Heart right ventricle (tissue), 16 donors: ENCODE measurements around the gene ARL16. TPM values are rescaled to one million over a fixed set of nuclear protein-coding genes. Genes with fewer than 3 reads are reported as not detected.

Experiments
- ATAC-seq, 8 donors: fragments of 200-7000 bp; cut with Tn5 transposase; one replicate each; pipeline ENCODE4 v1.9.1; 2020; ENCODE audit warnings: mild to moderate bottlenecking in 8 of 8, moderate library complexity in 8 of 8, moderate number of reproducible peaks in 1 of 8
- DNase-seq, 2 donors: peaks; one replicate each; pipeline ENCODE4 v3.0.0-alpha.2; 2020
- H3K27ac ChIP-seq, 10 donors: fragments of 200-600 bp; sonication (generic) in 2 of 10; one replicate each; pipeline versions ENCODE4 v1.5.0 to v1.8.0; 2020 to 2022; ENCODE audit warnings: mild to moderate bottlenecking in 3 of 10
- H3K27me3 ChIP-seq, 7 donors: fragments of 200-600 bp; one replicate each; pipeline ENCODE4 v1.8.0; 2021 to 2022; ENCODE audit warnings: mild to moderate bottlenecking in 2 of 7
- H3K36me3 ChIP-seq, 9 donors: fragments of 200-600 bp; sonication (generic) in 1 of 9; one replicate each; pipeline versions ENCODE4 v1.5.0 to v1.8.0; 2020 to 2022; ENCODE audit warnings: mild to moderate bottlenecking in 2 of 9
- H3K4me1 ChIP-seq, 9 donors: fragments of 200-600 bp; sonication (generic) in 1 of 9; one replicate each; pipeline versions ENCODE4 v1.5.0 to v1.8.0; 2020 to 2022; ENCODE audit warnings: mild to moderate bottlenecking in 4 of 9
- H3K4me3 ChIP-seq, 10 donors: fragments of 200-600 bp; sonication (generic) in 2 of 10; one replicate each; pipeline versions ENCODE4 v1.5.0 to v1.8.0; 2020 to 2022; ENCODE audit warnings: mild to moderate bottlenecking in 7 of 10, moderate library complexity in 2 of 10
- H3K9me3 ChIP-seq, 11 donors: fragments of 200-600 bp in 10 of 11; sonication (generic) in 2 of 11; one replicate each; pipeline versions ENCODE4 v1.5.0 to v1.8.0; 2013 to 2022; ENCODE audit warnings: mild to moderate bottlenecking in 2 of 11, control low read depth in 1 of 11, moderate library complexity in 1 of 11
- CTCF ChIP-seq, 9 donors: fragments of 200-600 bp; sonication (generic) in 2 of 9; IDR thresholded peaks; one replicate each; pipeline versions ENCODE4 v1.5.0 to v1.8.0; 2021 to 2022; ENCODE audit warnings: antibody characterized with exemption in 9 of 9, mild to moderate bottlenecking in 5 of 9, moderate library complexity in 1 of 9
- WGBS, 2 donors: extraction: QIAGEN DNeasy Blood & Tissue Kit; methylation state at CpG; one replicate each; pipeline ENCODE4 v1.1.7; 2013; ENCODE audit warnings: inconsistent platforms in 1 of 2; 5-methylcytosine and 5-hydroxymethylcytosine counted together
- intact Hi-C, 10 donors: fragments of 100-400 bp; cut with DNase I; formaldehyde crosslinking; loops; one replicate each; pipeline versions ENCODE4 v1.11.1 to v1.14.2; 2022
- polyA plus RNA-seq, 2 donors: library from polyadenylated mRNA; stranded (reverse); fragments of 200-250 nt; gene quantifications; one replicate each; pipeline ENCODE4 v1.2.3, GENCODE V29; 2013
- total RNA-seq, 10 donors: library from RNA; stranded (reverse); fragmentation: NEBNext Ultra II Directional in 3 of 10; extraction: Animal tissue kit (Norgen Biotek cat#: 25700) in 3 of 10; gene quantifications; one replicate each; pipeline versions ENCODE4 v1.2.1 to v1.2.4, GENCODE V29; 2021 to 2023
- donor health status: Arrhythmogenic right ventricular cardiomyopathy.
- donor health status: ischemic (EF 13 %, LVEDD 7.1; RV severe dilation, severe dysfunction).
- donor health status: healthy with polysubstance abuse.
- donor health status: DM: no; HTN: yes; CAD: no.
- donor health status: DM: no; HTN: no; CAD: no.
- donor health status: ischemic (EF 25% LVEDD 6.9; RV normal size, moderate dysfunction).
- donor health status: ischemic (EF 25% LVEDD 5.7; RV mildly dilated, moderate dysfunction).
- donor health status: healthy.
- donor health status: DM: yes; HTN: yes; CAD: no.
- donor health status: Ischemic cardiomyopathy.
- donor health status: ischemic (EF 35%, LVEDD 5.7; RV mildly dilated, moderate dysfunction).
- donor health status: nonischemic (EF 11% LVEDD 7.7; RV severe dilation, severe dysfunction).
- donor health status: DM: yes; HTN: yes; CAD: no.
- donor health status: PGD.
- donor health status: ischemic (EF 29% LVEDD 5.4; RV normal size, mild dysfunction).
- donor health status: nonischemic (EF 23%, LVEDD 6.1; RV moderate dilation, normal function).

The ARL16 gene
- total and polyA plus RNA-seq, 12 donors, result 11.1 to 41.2 (median 16.7) TPM

DNA sequence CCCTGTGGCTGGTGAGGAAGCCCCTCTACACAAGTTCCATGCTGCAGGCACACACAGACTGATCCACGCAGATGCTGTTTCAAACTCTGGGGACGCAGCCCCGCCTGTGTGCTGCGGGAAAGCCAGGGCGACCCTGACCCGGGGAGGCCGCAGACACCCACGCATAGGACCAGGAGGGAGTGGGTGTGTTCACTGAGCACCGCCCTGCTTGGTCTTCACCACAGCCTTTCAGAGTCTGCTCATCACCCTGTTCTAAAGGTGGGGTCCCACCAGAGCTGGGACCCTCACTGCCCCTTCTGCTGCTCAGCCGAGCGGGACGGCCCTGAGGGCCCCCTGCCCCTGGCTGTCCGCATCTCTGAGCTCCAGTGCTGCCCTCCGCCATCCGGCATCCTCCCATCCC, 39.1 kb downstream of the ARL16 start:
- no peak overlapping the region for H3K27ac ChIP-seq
- no peak for DNase-seq
- H3K36me3 ChIP-seq, result no peaks in the 10 kb centered on the region
- 91 to 92% methylated on average over 14 to 15 of the region's 15 CpGs for WGBS, 2 donors
- no peak for ATAC-seq
- peaks cover 0 to 5% (median 0%) of the 10 kb centered on the region in 11 donors for H3K9me3 ChIP-seq
- intact Hi-C loops, result no loop called here
- no peak for TF ChIP-seq CTCF (IDR thresholded peaks at IDR 0.05)
- no peak overlapping the region for H3K4me3 ChIP-seq
- H3K4me1 ChIP-seq, result peaks cover 0 to 3% (median 0%) of the 10 kb centered on the region in 9 donors
- H3K27me3 ChIP-seq, result peaks cover 0 to 30% (median 25%) of the 10 kb centered on the region in 7 donors

DNA sequence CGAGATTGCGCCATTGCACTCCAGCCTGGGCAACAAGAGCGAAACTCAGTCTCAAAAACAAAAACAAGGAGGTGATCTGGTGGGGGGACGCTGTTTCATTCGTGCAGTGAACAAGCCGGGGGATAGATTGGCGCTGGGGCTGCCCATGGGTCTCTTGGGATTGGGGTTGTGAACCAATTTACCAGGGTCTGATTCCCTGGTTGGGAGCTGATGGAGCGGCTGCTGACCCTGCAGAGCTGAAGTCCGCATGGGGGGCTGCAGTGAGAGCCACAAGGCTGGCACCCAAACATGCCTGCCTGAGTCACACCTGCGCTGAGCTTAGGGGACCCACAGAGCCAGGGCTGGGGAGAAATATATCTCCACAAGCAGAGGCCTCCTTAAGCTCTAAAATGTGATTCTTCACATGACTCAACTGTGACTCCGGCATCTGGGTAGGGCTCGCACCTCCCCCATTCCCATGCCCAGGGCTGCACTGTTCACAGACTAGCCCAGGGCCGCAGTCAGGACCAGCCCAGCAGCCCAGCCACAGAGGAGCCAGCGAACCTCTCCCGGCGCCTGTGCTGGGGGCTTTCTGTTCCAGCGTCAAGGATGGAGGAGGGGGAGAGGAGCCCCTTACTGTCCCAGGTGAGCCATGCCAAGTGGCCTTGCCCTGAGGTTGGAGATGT, 41.6 kb downstream of the ARL16 start:
- DNase-seq (no peak), ATAC-seq (no peak)
- H3K4me1 ChIP-seq, result peaks cover 0 to 8% (median 6%) of the 10 kb centered on the region in 9 donors
- no peak overlapping the region for H3K4me3 ChIP-seq
- H3K9me3 ChIP-seq, result no peaks in the 10 kb centered on the region
- intact Hi-C loops, result no loop called here
- WGBS, 2 donors, result 89 to 93% methylated on average over 15 to 16 of the region's 17 CpGs
- no peaks in the 10 kb centered on the region for H3K36me3 ChIP-seq
- H3K27me3 ChIP-seq, result peaks cover 0 to 4% (median under 1%) of the 10 kb centered on the region in 7 donors
- H3K27ac ChIP-seq, result no peak overlapping the region
- TF ChIP-seq CTCF (IDR thresholded peaks at IDR 0.05), result no peak

- ATAC-seq, result no peak
- H3K9me3 ChIP-seq, result no peaks in the 10 kb centered on the region
- WGBS, 2 donors, result 91 to 93% methylated on average over 9 of the region's 9 CpGs
Measured at GRCh38 chr17:81640011-81640410, 43.6 kb downstream of the ARL16 start.

DNA sequence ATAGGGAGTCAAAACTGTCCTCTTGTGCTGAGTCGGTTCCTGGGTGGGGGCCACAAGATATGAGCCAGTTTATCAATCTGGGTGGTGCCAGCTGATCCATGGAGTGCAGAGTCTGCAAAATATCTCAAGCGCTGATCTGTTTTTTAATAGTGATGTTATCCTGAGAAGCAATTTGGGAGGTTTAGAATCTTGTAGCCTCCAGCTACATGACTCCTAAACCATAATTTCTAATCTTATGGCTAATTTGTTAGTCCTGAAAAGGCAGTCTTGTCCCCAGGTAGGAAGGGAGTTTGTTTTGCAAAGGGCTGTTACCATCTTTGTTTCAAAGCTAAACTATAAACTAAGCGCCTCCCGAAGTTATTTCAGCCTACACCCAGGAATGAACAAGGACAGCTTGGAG, 44.9 kb downstream of the ARL16 start:
- DNase-seq (no peak), ATAC-seq (no peak)
- no peak overlapping the region for H3K4me3 ChIP-seq
- WGBS, 2 donors, result 60 to 76% methylated on average over 4 of the region's 4 CpGs
- H3K9me3 ChIP-seq, result no peaks in the 10 kb centered on the region
- H3K27me3 ChIP-seq, result no peaks in the 10 kb centered on the region
- H3K36me3 ChIP-seq, result peaks cover 0 to 4% (median 0%) of the 10 kb centered on the region in 9 donors
- H3K4me1 ChIP-seq, result peaks cover 6 to 35% (median 32%) of the 10 kb centered on the region in 9 donors
- intact Hi-C loops, result no loop called here
- H3K27ac ChIP-seq, result no peak overlapping the region
- TF ChIP-seq CTCF (IDR thresholded peaks at IDR 0.05), result no peak

More at GRCh38 chr17:81640011-81640410, 43.6 kb downstream of the ARL16 start:
- intact Hi-C loops, result no loop called here
- Histone ChIP-seq H3K27ac (no peak overlapping the region), H3K4me1 (peaks cover 6 to 22% (median 19%) of the 10 kb centered on the region in 9 donors), H3K36me3 (no peaks in the 10 kb centered on the region), H3K4me3 (no peak overlapping the region), H3K27me3 (no peaks in the 10 kb centered on the region)
- no peak for DNase-seq
- TF ChIP-seq CTCF (IDR thresholded peaks at IDR 0.05), result no peak
